GM12872 (cell line): ENCODE results near the gene NUTM2F.
"Not testable (repeated sequence)": the region's sequence is repeated elsewhere in the genome, so short reads cannot be mapped to it uniquely, and the experiment has no call there.

ENCODE experiments used
- CTCF ChIP-seq: IDR thresholded peaks from 3 replicates; pipeline ENCODE4 v1.5.1; 2011; ENCODE audit warnings: low read depth, mild to moderate bottlenecking, low read length, moderate library complexity; ENCODE audit not compliant: insufficient read depth

NUTM2F gene

GRCh38 chr9:94328544-94328943, at the start of gene NUTM2F:
Gene NUTM2F, minus strand, starts transcription at chr9:94328644. Its CDS starts 21 bp downstream, at chr9:94328623.
- TF ChIP-seq CTCF: not testable (repeated sequence)

GRCh38 chr9:94303321-94303720, 25.1 kb downstream of the NUTM2F start:
- no peak for TF ChIP-seq CTCF

- no peak for TF ChIP-seq CTCF
Observed at GRCh38 chr9:94302426-94302825, 26.0 kb downstream of the NUTM2F start.

- TF ChIP-seq CTCF: no peak
Observed at GRCh38 chr9:94301583-94301982, 26.9 kb downstream of the NUTM2F start.

GRCh38 chr9:94300470-94301301, 27.8 kb downstream of the NUTM2F start:
- TF ChIP-seq CTCF: no peak

GRCh38 chr9:94298949-94299599, 29.4 kb downstream of the NUTM2F start:
- no peak for TF ChIP-seq CTCF

GRCh38 chr9:94289691-94290090, 38.8 kb downstream of the NUTM2F start:
- TF ChIP-seq CTCF: no peak
